ENCODE data around the gene MUC21.
A peak's percentile ranks its signal among the peaks of the same experiment; 100 is the strongest.

MUC21 gene

DNA sequence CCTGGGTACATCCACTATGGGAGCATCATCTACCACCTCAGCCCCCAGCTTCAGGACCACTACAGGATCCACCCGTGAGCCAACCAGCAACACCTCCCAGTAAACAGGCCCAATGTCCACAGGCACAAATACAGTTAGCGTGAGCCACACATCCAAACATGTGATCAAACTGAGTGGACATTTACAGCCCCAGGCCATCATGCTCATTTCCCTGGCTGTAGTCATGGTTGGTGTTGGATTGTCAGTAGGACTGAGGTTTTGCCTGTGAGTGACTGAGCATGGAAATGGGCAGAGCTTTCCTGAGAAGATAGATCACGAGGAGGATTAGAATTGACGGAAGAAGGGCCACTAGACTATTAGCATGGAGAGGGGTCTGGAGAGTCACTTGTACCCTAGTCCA is 10.7 kb upstream of the MUC21 start:
- no peaks in the 10 kb centered on the region for H3K36me3 Mint-ChIP-seq (ENCODE audit: low read depth)

GRCh38 chr6:30974490-30975252 is 8.8 kb upstream of the MUC21 start:
- peaks cover 21% of the 10 kb centered on the region for H3K4me1 Mint-ChIP-seq
- H3K36me3 Mint-ChIP-seq (ENCODE audit: low read depth): no peaks in the 10 kb centered on the region
- H3K27me3 Mint-ChIP-seq (ENCODE audit: low read depth): peaks cover 27% of the 10 kb centered on the region
- no peak overlapping the region for H3K27ac Mint-ChIP-seq
- no peak overlapping the region for H3K4me3 Mint-ChIP-seq
- TF ChIP-seq CTCF (IDR thresholded peaks at IDR 0.05; ENCODE audit: unreplicated experiment in 3 of 3): no peak
- no peaks in the 10 kb centered on the region for H3K9me3 Mint-ChIP-seq

More for the DNA sequence above, 10.7 kb upstream of the MUC21 start:
- peaks cover 6% of the 10 kb centered on the region for H3K4me1 Mint-ChIP-seq
- peaks cover 3% of the 10 kb centered on the region for H3K9me3 Mint-ChIP-seq
- no peak for TF ChIP-seq CTCF (IDR thresholded peaks at IDR 0.05; ENCODE audit: unreplicated experiment in 3 of 3)
- H3K27ac Mint-ChIP-seq: no peak overlapping the region
- peaks cover 28% of the 10 kb centered on the region for H3K27me3 Mint-ChIP-seq (ENCODE audit: low read depth)
- H3K4me3 Mint-ChIP-seq: no peak overlapping the region

GRCh38 chr6:30979141-30979540 is 4.4 kb upstream of the MUC21 start:
- no peaks in the 10 kb centered on the region for H3K9me3 Mint-ChIP-seq
- H3K36me3 Mint-ChIP-seq (ENCODE audit: low read depth): no peaks in the 10 kb centered on the region
- H3K27me3 Mint-ChIP-seq (ENCODE audit: low read depth): peaks cover 6% of the 10 kb centered on the region

GRCh38 chr6:30979690-30980089 is 3.8 kb upstream of the MUC21 start:
- Mint-ChIP-seq H3K36me3 (ENCODE audit: low read depth) (no peaks in the 10 kb centered on the region), H3K27me3 (ENCODE audit: low read depth) (peaks cover 4% of the 10 kb centered on the region), H3K9me3 (no peaks in the 10 kb centered on the region), H3K4me1 (peaks cover 36% of the 10 kb centered on the region), H3K4me3 (no peak overlapping the region), H3K27ac (peak overlapping the region in 1 of 3 experiments; percentile 3)
- TF ChIP-seq CTCF (IDR thresholded peaks at IDR 0.05; ENCODE audit: unreplicated experiment in 3 of 3): no peak

More at GRCh38 chr6:30979141-30979540, 4.4 kb upstream of the MUC21 start:
- Mint-ChIP-seq H3K4me3 (peak overlapping the region in 1 of 3 experiments; percentile 2), H3K4me1 (peaks cover 36% of the 10 kb centered on the region), H3K27ac (peak overlapping the region; percentile 15 to 66 (median 21))
- no peak for TF ChIP-seq CTCF (IDR thresholded peaks at IDR 0.05; ENCODE audit: unreplicated experiment in 3 of 3)

DNA sequence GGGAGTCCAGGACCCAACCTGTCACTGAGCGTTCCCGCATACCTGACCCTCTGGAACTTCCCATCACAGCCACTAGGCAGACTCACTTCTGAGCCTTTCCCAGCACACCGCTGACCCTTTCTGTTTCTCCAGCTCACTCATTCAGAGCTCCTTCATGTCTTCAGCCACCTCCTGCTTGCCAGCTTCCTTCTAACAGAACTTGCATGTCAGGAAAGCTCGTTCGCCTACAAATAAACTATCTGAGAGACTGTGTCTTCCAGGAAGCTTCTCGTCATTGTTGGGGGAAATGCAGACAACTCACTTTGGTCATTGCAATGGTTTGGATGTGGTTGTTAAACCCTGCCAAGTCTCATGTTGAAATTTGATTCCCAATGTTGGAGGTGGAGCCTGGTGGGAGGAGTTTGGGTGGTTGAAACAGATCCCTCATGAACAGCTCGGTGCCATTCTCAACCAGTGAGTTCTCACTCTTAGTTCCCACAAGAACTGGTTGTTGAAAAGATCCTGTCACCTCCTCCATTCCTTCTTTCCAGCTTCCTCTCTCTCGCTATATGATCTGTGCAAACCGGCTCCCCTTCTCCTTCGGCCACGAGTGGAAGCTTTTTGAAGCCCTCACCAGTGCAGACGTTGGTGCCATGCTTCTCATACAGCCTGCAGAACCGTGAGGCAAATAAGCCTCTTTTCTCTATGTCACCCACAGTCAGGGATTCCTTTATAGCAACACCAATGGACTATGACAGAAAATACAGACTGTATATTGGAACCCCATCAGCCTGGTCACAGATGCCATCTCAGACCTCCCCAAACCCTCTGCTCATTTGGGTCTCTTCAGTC is 1.4 kb upstream of the MUC21 start:
- Mint-ChIP-seq H3K27ac (peak overlapping the region; percentile 12 to 33 (median 18)), H3K4me1 (peaks cover 36% of the 10 kb centered on the region), H3K9me3 (no peaks in the 10 kb centered on the region), H3K36me3 (ENCODE audit: low read depth) (no peaks in the 10 kb centered on the region), H3K27me3 (ENCODE audit: low read depth) (peaks cover 4% of the 10 kb centered on the region), H3K4me3 (peak overlapping the region; percentile 13 to 49 (median 30))
- TF ChIP-seq CTCF (IDR thresholded peaks at IDR 0.05; ENCODE audit: unreplicated experiment in 3 of 3): peak in 1 of 3 experiments; percentile 17

Measured in nephron (organoid).